Measurements from ENCODE around the gene WNT3.
"Not testable (repeated sequence)": the region's sequence is repeated elsewhere in the genome, so short reads cannot be mapped to it uniquely, and the experiment has no call there.

Gene WNT3

GRCh38 chr17:46818316-46818928 lies at the start of gene WNT3:
TSS of gene WNT3 (minus strand) at chr17:46818692. CDS start at chr17:46818597, 95 bp downstream.
- peak; percentile 53 to 67 for DNase-seq

- DNase-seq, result no peak
These were observed 48.3 kb upstream of the WNT3 start for GRCh38 chr17:46866747-46867146.

- DNase-seq, result no peak
These were observed 47.8 kb upstream of the WNT3 start for GRCh38 chr17:46866325-46866724.

- no peak for DNase-seq
These were observed 46.6 kb upstream of the WNT3 start for GRCh38 chr17:46865100-46865499.

GRCh38 chr17:46863383-46864121 lies 45.1 kb upstream of the WNT3 start:
- no peak for DNase-seq

GRCh38 chr17:46862949-46863348 lies 44.5 kb upstream of the WNT3 start:
- no peak for DNase-seq

- DNase-seq, result no peak
These were observed 41.5 kb upstream of the WNT3 start for GRCh38 chr17:46859996-46860395.

GRCh38 chr17:46857600-46857999 lies 39.1 kb upstream of the WNT3 start:
- DNase-seq, result no peak

GRCh38 chr17:46854948-46855347 lies 36.5 kb upstream of the WNT3 start:
- DNase-seq, result no peak

GRCh38 chr17:46854515-46854914 lies 36.0 kb upstream of the WNT3 start:
- DNase-seq, result no peak

- no peak for DNase-seq
These were observed 35.5 kb upstream of the WNT3 start for GRCh38 chr17:46853896-46854444.

GRCh38 chr17:46851029-46851741 lies 32.7 kb upstream of the WNT3 start, which contains the start of gene WNT9B:
TSS of gene WNT9B (plus strand) at chr17:46851583. CDS start at chr17:46851639, 56 bp downstream.
- peak in 1 of 2 donors; percentile 26 for DNase-seq

GRCh38 chr17:46850688-46851028 lies 32.2 kb upstream of the WNT3 start:
- no peak for DNase-seq

GRCh38 chr17:46848534-46848933 lies 30.0 kb upstream of the WNT3 start:
- no peak for DNase-seq

- no peak for DNase-seq
These were observed 29.0 kb upstream of the WNT3 start for GRCh38 chr17:46847204-46848191.

- no peak for DNase-seq
These were observed 24.3 kb upstream of the WNT3 start for GRCh38 chr17:46842835-46843234.

GRCh38 chr17:46841561-46842379 lies 23.3 kb upstream of the WNT3 start:
- peak; percentile 40 to 50 for DNase-seq

- DNase-seq, result not testable (repeated sequence)
These were observed 22.1 kb upstream of the WNT3 start for GRCh38 chr17:46840596-46840995.

- no peak for DNase-seq
These were observed 20.7 kb upstream of the WNT3 start for GRCh38 chr17:46839211-46839610.

GRCh38 chr17:46837521-46837920 lies 19.0 kb upstream of the WNT3 start:
- DNase-seq, result no peak

GRCh38 chr17:46836500-46836899 lies 18.0 kb upstream of the WNT3 start:
- no peak for DNase-seq
